Endometrium (tissue), 2 donors: ENCODE results near the gene COPS9.

ENCODE experiments used
- FAIRE-seq: peaks from 2 replicates; lab custom pipeline; 2012; peaks lifted over from hg19 to GRCh38; lab: Jason Lieb, UNC
- donor health status: control.
- donor health status: control.

COPS9 gene

GRCh38 chr2:240109386-240109785 is 26.7 kb downstream of the COPS9 start:
- no peak for FAIRE-seq

GRCh38 chr2:240107477-240107796 is 28.7 kb downstream of the COPS9 start:
- FAIRE-seq = no peak

GRCh38 chr2:240106765-240107476 is 29.2 kb downstream of the COPS9 start:
- no peak for FAIRE-seq

- no peak for FAIRE-seq
Measured at GRCh38 chr2:240105982-240106381, 30.1 kb downstream of the COPS9 start.

- FAIRE-seq = no peak
Measured at GRCh38 chr2:240103136-240103535, 33.0 kb downstream of the COPS9 start.

GRCh38 chr2:240098349-240098748 is 37.8 kb downstream of the COPS9 start:
- FAIRE-seq = no peak

GRCh38 chr2:240095556-240096523 is 40.3 kb downstream of the COPS9 start:
- FAIRE-seq = no peak

GRCh38 chr2:240089306-240089705 is 46.8 kb downstream of the COPS9 start:
- FAIRE-seq = no peak

- FAIRE-seq = no peak
Measured at GRCh38 chr2:240086563-240086962, 49.5 kb downstream of the COPS9 start.
